Trophoblast cell (in vitro differentiated cells and primary cell): ENCODE measurements around the gene C16orf90.
A peak's percentile ranks its signal among the peaks of the same experiment; 100 is the strongest.

Experiments
- DNase-seq, 2 donors: peaks; one replicate each; pipeline ENCODE4 v3.0.0-alpha.2; 2016
- H2AFZ ChIP-seq: 2 replicates; pipeline ENCODE4 v1.6.1; 2013; ENCODE audit warnings: low read length, moderate library complexity, mild to moderate bottlenecking; ENCODE audit not compliant: insufficient read depth, poor library complexity
- H2AK5ac ChIP-seq: 2 replicates; pipeline ENCODE4 v1.6.1; 2013; ENCODE audit warnings: mild to moderate bottlenecking, low read length
- H2BK120ac ChIP-seq: 2 replicates; pipeline ENCODE4 v1.6.1; 2013; ENCODE audit warnings: low read length, mild to moderate bottlenecking, moderate library complexity; ENCODE audit not compliant: insufficient read depth, poor library complexity
- H2BK12ac ChIP-seq: 2 replicates; pipeline ENCODE4 v1.6.1; 2013; ENCODE audit warnings: mild to moderate bottlenecking, low read length, moderate library complexity
- H2BK5ac ChIP-seq: 2 replicates; pipeline ENCODE4 v1.6.1; 2013; ENCODE audit warnings: low read length, low read depth, moderate library complexity, mild to moderate bottlenecking; ENCODE audit not compliant: poor library complexity
- H3K14ac ChIP-seq: 2 replicates; pipeline ENCODE4 v1.6.1; 2013; ENCODE audit warnings: mild to moderate bottlenecking, low read length
- H3K18ac ChIP-seq: 2 replicates; pipeline ENCODE4 v1.6.1; 2013; ENCODE audit warnings: mild to moderate bottlenecking, low read length
- H3K23ac ChIP-seq: 2 replicates; pipeline ENCODE4 v1.6.1; 2013; ENCODE audit warnings: low read length
- H3K27ac ChIP-seq: 2 replicates; pipeline ENCODE4 v1.5.1; 2013; ENCODE audit warnings: low read depth, mild to moderate bottlenecking, inconsistent platforms, low read length, moderate library complexity
- H3K27me3 ChIP-seq: 2 replicates; pipeline ENCODE4 v1.6.1; 2013; ENCODE audit warnings: inconsistent platforms, mild to moderate bottlenecking, low read length, moderate library complexity; ENCODE audit not compliant: insufficient read depth
- H3K36me3 ChIP-seq, 2 experiments: 1 replicate in 1 of 2; 2 replicates in 1 of 2; pipeline ENCODE4 v1.6.1; 2013; ENCODE audit warnings: low read length in 2 of 2, mild to moderate bottlenecking in 2 of 2, moderate library complexity in 1 of 2; ENCODE audit not compliant: insufficient read depth in 2 of 2, control insufficient read depth in 1 of 2
- H3K4ac ChIP-seq: 2 replicates; pipeline ENCODE4 v1.6.1; 2013; ENCODE audit warnings: low read depth, mild to moderate bottlenecking, low read length, moderate library complexity
- H3K4me1 ChIP-seq, 2 experiments: 1 replicate in 1 of 2; 2 replicates in 1 of 2; pipeline ENCODE4 v1.6.1; 2013; ENCODE audit warnings: low read length in 2 of 2, mild to moderate bottlenecking in 2 of 2, moderate library complexity in 1 of 2; ENCODE audit not compliant: insufficient read depth in 2 of 2, control insufficient read depth in 1 of 2
- H3K4me2 ChIP-seq: 2 replicates; pipeline ENCODE4 v1.6.1; 2013; ENCODE audit warnings: inconsistent platforms, mild to moderate bottlenecking, low read length, moderate library complexity
- H3K4me3 ChIP-seq: 2 replicates; pipeline ENCODE4 v1.5.1; 2013; ENCODE audit warnings: mild to moderate bottlenecking, low read depth, low read length, inconsistent platforms
- H3K79me1 ChIP-seq: one replicate; pipeline ENCODE4 v1.6.1; 2013; ENCODE audit warnings: low read length
- H3K79me2 ChIP-seq: 2 replicates; pipeline ENCODE4 v1.6.1; 2013; ENCODE audit warnings: low read length, mild to moderate bottlenecking; ENCODE audit not compliant: control insufficient read depth, insufficient read depth, poor library complexity
- H3K9ac ChIP-seq: 2 replicates; pipeline ENCODE4 v1.6.1; 2013; ENCODE audit warnings: mild to moderate bottlenecking, low read length
- H3K9me3 ChIP-seq: 2 replicates; pipeline ENCODE4 v1.6.1; 2013; ENCODE audit warnings: low read depth, mild to moderate bottlenecking, control low read depth, inconsistent platforms, low read length; ENCODE audit not compliant: insufficient read depth
- H4K12ac ChIP-seq: 2 replicates; pipeline ENCODE4 v1.6.1; 2013; ENCODE audit warnings: low read depth, mild to moderate bottlenecking, low read length, moderate library complexity
- H4K8ac ChIP-seq: 2 replicates; pipeline ENCODE4 v1.6.1; 2013; ENCODE audit warnings: low read depth, mild to moderate bottlenecking, low read length, moderate library complexity
- H4K91ac ChIP-seq: one replicate; pipeline ENCODE4 v1.6.1; 2013; ENCODE audit warnings: low read depth, mild to moderate bottlenecking, low read length, moderate library complexity
- WGBS: extraction: QIAGEN DNeasy Blood & Tissue Kit; methylation state at CpG from one replicate; pipeline ENCODE4 v1.1.7; 2013; ENCODE audit warnings: missing lambda C conversion rate; ENCODE audit not compliant: insufficient read length, insufficient coverage; ENCODE audit errors: extremely low coverage; 5-methylcytosine and 5-hydroxymethylcytosine counted together

C16orf90 gene

DNA sequence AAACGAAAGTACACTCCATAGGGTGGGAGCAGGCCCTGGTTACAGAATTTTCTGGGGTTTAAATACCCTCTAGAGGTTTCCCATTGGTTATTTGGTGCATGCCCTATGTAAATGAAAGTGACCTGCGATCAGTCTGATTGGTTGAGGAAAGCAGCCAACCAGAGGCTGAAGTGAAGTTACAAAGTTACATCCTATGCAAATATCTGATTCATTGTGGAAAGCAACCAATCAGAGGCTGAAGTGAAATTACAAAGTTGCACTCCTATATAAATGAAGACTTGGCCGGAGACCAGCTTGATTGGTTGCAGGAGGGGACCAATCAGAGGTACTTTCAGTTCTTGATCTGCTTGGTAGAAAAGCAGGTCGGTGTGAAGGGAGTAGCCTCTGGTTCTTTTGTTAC is 27.4 kb downstream of the C16orf90 start:
- Histone ChIP-seq H4K91ac (no peak overlapping the region), H3K18ac (no peak overlapping the region), H3K4me1 (peaks cover 0 to 6% of the 10 kb centered on the region in 2 experiments), H2AFZ (no peak overlapping the region), H3K23ac (no peak overlapping the region), H2BK12ac (no peak overlapping the region), H4K8ac (no peak overlapping the region), H3K79me2 (peaks cover 23% of the 10 kb centered on the region), H3K36me3 (peaks cover 16 to 20% of the 10 kb centered on the region in 2 experiments), H2BK120ac (no peak overlapping the region), H3K4me3 (no peak overlapping the region), H2AK5ac (no peak overlapping the region), H3K4me2 (no peak overlapping the region), H4K12ac (no peak overlapping the region), H3K9me3 (no peaks in the 10 kb centered on the region), H3K14ac (no peak overlapping the region), H3K79me1 (no peaks in the 10 kb centered on the region), H3K27ac (no peak overlapping the region), H2BK5ac (no peak overlapping the region), H3K27me3 (no peaks in the 10 kb centered on the region), H3K9ac (no peak overlapping the region), H3K4ac (no peak overlapping the region)
- no CpG with 5 or more reads among the region's 4 CpGs for WGBS
- no peak for DNase-seq

DNA sequence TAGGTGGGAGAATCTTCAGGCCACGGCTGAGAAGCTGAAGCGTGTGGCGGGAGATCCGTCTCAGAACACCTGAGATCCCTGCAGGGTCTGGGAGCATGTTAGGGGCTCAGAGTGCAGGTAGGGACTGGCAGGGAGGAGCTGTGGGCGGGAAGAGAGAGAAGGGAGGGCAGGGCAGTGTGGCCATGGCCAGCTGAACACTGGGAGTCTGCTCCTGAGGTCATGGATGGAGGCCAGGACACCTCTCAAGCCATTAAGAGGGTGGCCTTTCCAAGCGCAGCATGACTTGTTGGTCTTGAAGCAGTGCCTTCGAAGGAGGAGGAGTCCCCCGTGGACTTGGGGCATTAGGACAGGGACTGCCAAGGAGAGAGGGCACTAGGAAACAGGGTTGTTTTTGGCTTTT is 28.1 kb downstream of the C16orf90 start:
- Histone ChIP-seq H3K4me2 (no peak overlapping the region), H3K18ac (peak overlapping the region; percentile 34), H4K12ac (no peak overlapping the region), H3K23ac (no peak overlapping the region), H3K27ac (no peak overlapping the region), H4K91ac (no peak overlapping the region), H3K27me3 (no peaks in the 10 kb centered on the region), H2BK5ac (no peak overlapping the region), H2AK5ac (no peak overlapping the region), H3K36me3 (peaks cover 16 to 19% of the 10 kb centered on the region in 2 experiments), H2AFZ (no peak overlapping the region), H2BK120ac (no peak overlapping the region), H3K9ac (no peak overlapping the region), H3K79me2 (peaks cover 24% of the 10 kb centered on the region), H3K79me1 (no peaks in the 10 kb centered on the region), H2BK12ac (no peak overlapping the region), H3K4ac (peak overlapping the region; percentile 73), H4K8ac (no peak overlapping the region), H3K9me3 (no peaks in the 10 kb centered on the region), H3K14ac (no peak overlapping the region), H3K4me1 (peaks cover 0 to 6% of the 10 kb centered on the region in 2 experiments), H3K4me3 (no peak overlapping the region)
- no CpG with 5 or more reads among the region's 8 CpGs for WGBS
- no peak for DNase-seq

DNA sequence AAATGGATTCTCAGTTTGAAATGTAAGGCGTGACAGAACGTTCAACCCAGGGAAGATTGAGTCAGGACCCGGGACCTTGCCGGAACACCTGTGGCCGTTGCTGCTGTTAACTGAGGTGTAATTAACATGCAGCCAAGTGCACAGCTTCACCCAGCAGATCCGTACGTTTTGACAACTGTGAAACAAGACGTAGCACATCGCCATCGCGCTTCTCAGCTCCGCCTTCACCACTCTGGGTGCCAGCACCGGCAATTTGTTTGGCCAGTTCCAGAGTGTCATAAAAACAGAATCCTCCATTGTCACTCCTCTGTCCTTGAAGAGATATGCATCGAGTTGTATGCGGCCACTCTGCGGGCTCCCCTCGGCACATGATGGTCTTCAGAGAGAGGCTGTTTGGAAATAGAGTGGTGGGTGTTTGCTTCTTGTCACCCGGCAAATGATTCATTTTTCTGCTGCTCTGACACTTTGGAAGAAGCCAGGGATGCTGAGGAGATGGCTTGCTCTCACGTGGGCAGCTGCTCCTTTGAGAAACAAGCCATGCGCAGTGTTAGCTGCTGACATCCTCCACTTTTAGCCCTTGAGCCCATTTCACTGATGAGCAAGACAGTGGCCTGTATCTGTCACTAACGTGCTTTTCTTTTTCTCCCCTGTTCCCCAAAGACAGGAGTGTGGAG is 29.2 kb downstream of the C16orf90 start:
- no peak overlapping the region for H4K91ac ChIP-seq
- WGBS, result no CpG with 5 or more reads among the region's 21 CpGs

DNA sequence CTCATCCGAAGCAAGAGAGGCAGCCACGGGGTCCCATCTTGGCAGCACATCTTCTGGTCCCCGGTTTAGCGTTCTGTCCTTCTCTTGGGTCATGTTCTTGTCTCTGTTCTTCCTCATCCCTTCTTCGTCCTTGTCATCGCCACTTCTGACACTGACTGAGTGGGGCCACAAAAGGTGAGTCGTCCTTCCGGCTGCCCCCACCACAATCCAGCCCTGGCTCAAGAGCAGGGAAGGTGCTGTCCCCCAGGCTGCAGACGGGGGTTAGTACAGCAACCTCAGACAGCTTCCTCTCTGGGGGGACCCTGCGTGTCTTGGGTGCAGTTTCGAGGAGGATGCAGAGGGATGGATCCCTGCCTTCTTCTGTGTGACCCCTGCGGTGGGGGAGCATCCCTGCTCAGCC is 30.0 kb downstream of the C16orf90 start:
- Histone ChIP-seq H3K79me1 (no peaks in the 10 kb centered on the region), H4K8ac (no peak overlapping the region), H2AFZ (no peak overlapping the region), H3K23ac (no peak overlapping the region), H3K14ac (no peak overlapping the region), H3K4me2 (no peak overlapping the region), H4K91ac (no peak overlapping the region), H3K27me3 (no peaks in the 10 kb centered on the region), H3K4me3 (no peak overlapping the region), H2BK120ac (no peak overlapping the region), H3K18ac (peak overlapping the region; percentile 25), H2BK12ac (no peak overlapping the region), H3K27ac (no peak overlapping the region), H3K4ac (peak overlapping the region; percentile 46), H4K12ac (peak overlapping the region; percentile 4), H2AK5ac (no peak overlapping the region), H3K4me1 (peaks cover 3 to 6% of the 10 kb centered on the region in 2 experiments), H3K9ac (no peak overlapping the region), H3K79me2 (peaks cover 33% of the 10 kb centered on the region), H2BK5ac (no peak overlapping the region), H3K36me3 (peaks cover 16 to 19% of the 10 kb centered on the region in 2 experiments), H3K9me3 (no peaks in the 10 kb centered on the region)
- WGBS, result no CpG with 5 or more reads among the region's 12 CpGs
- no peak for DNase-seq

More for the DNA sequence above, 29.2 kb downstream of the C16orf90 start:
- no peak overlapping the region for H3K27ac ChIP-seq
- no peak overlapping the region for H3K18ac ChIP-seq
- no peak overlapping the region for H3K4me3 ChIP-seq
- H2AFZ ChIP-seq, result no peak overlapping the region
- no peak overlapping the region for H3K14ac ChIP-seq
- H3K4me2 ChIP-seq, result no peak overlapping the region
- peaks cover 30% of the 10 kb centered on the region for H3K79me2 ChIP-seq
- H2BK12ac ChIP-seq, result no peak overlapping the region
- no peak overlapping the region for H2BK5ac ChIP-seq
- peak overlapping the region; percentile 67 for H3K4ac ChIP-seq
- no peaks in the 10 kb centered on the region for H3K9me3 ChIP-seq
- no peak for DNase-seq
- no peak overlapping the region for H3K23ac ChIP-seq
- H4K12ac ChIP-seq, result no peak overlapping the region
- no peaks in the 10 kb centered on the region for H3K79me1 ChIP-seq
- H3K36me3 ChIP-seq, result peaks cover 16 to 19% of the 10 kb centered on the region in 2 experiments
- H3K27me3 ChIP-seq, result no peaks in the 10 kb centered on the region
- peaks cover 0 to 6% of the 10 kb centered on the region in 2 experiments for H3K4me1 ChIP-seq
- no peak overlapping the region for H4K8ac ChIP-seq
- no peak overlapping the region for H2AK5ac ChIP-seq
- no peak overlapping the region for H3K9ac ChIP-seq
- H2BK120ac ChIP-seq, result no peak overlapping the region
